NCI-H510A (cell line): Measurements from ENCODE around the gene CDK19.
"Not testable (repeated sequence)": the region's sequence is repeated elsewhere in the genome, so short reads cannot be mapped to it uniquely, and the experiment has no call there.

Experiments used
- DNase-seq: peaks from one replicate; lab custom pipeline; 2025; lab: John Stamatoyannopoulos, UW

CDK19 gene

DNA sequence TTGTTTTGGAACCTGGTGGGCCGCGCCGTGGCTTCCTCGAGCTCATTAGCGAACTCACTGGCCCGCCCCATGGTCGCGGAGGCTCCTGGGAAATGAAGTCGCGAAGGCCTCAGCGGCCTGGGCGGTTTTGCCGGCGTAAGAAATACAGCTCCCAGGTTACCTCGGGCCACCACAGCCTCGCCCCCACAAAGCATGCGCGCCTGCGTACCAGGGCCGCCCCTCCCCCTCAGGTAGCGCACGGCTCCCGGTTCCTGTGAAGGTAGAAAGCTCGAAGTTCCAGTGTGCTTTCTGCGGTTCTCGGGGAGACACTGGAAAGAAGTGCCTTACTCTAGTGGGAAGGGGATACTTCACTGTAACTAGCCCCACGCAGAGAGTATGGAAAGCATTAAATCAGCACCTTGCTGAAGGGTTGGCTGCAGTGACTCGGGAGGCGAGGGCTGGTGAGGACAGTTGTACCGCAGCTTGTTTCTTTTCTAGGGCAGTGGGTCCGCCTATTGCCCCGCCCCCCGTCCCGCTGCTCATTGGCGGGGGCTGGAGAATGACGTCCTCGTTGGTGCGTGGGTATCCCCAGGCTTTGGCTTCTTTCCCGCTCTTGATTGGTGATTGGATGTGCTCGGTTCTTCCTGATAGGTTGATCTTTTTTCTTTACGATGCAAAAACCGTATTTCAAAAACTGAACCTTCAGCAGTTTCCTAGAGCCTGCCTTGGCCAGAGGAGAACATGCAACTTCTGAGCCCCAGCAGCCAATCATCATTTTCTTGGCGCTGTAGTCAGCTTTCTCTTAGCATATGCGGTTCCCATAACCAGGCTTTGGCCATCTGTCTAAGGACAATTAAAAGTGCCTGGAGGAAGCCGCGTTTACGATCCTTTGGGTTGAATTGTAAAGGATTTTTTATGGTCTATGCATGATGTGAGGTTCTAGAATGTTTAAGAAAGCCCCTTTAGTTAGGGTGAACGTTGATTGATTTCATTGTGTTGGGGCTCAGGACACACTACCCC lies at the start of gene CDK19:
CDK19 (minus strand) TSS at position 59 of the 999 bp plus-strand sequence. CDS start 333 bp downstream, outside the sequence.
- peak; percentile 67 for DNase-seq

- no peak for DNase-seq
These were observed 49.6 kb upstream of the CDK19 start for GRCh38 chr6:110864824-110865223.

- no peak for DNase-seq
These were observed 44.1 kb upstream of the CDK19 start for GRCh38 chr6:110859335-110859792.

DNA sequence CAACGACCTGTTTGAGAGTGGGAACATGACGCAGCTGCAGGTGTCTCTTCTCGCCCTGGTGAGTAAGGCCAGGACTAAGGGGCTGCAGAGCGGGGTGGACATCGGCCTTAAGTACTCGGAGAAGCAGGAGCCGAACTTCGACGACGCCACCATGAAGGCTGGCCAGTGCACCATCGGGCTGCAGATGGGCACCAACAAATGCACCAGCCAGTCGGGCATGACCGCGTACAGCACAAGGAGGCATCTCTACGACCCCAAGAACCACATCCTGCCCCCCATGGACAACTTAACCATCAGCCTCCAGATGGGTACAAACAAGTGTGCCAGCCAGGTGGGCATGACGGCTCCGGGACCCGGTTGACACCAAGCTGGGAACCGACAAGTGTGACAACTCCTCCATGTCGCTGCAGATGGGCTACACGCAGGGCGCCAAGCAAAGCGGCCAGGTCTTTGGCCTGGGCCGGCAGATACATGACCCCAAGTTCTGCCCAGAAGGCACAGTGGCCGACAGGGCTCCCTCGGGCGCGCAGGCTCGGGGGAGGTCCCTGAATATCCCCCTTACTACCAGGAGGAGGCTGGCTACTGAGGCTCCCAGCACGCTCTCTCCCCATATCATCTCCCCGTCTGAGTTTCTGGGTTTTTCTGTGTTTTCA lies 43.4 kb upstream of the CDK19 start:
- no peak for DNase-seq

GRCh38 chr6:110858016-110858415 lies 42.7 kb upstream of the CDK19 start:
- DNase-seq = no peak

GRCh38 chr6:110856296-110856695 lies 41.0 kb upstream of the CDK19 start:
- no peak for DNase-seq

DNA sequence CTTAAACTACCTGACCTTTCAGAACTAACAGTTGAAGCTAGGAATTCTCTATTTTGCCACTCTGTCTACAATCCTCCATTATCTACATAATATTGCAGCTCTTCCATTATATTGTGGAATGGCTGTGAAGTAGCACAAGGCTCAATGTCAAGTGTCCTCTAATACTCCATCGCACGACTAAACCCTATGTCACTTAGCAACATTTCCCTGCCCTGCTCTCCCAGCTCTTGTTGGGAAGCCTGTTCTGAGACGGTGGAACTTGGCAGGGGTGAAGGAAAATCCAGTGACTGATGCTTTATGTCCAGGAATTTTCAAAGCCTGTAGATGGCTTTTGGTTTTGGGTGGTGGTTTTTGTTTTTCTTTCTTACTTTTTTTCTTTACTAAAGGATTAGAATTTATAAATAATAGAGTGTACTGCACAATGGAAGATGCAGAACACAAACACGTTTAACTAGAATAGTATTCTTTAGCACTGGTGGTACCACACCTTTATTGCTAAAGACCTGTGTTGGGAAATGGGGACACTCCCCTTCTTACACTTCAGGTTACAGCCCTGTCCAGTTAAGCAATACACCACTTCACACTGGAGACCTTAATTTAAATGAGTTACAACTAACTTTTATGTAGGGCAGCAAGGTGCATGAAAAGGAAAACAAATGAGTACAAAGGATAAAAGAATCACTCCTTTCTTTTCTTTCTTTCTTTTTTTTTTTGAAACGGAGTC lies 38.6 kb upstream of the CDK19 start:
- no peak for DNase-seq

GRCh38 chr6:110852773-110853172 lies 37.5 kb upstream of the CDK19 start:
- no peak for DNase-seq

GRCh38 chr6:110849781-110850180 lies 34.5 kb upstream of the CDK19 start:
- DNase-seq = no peak

DNA sequence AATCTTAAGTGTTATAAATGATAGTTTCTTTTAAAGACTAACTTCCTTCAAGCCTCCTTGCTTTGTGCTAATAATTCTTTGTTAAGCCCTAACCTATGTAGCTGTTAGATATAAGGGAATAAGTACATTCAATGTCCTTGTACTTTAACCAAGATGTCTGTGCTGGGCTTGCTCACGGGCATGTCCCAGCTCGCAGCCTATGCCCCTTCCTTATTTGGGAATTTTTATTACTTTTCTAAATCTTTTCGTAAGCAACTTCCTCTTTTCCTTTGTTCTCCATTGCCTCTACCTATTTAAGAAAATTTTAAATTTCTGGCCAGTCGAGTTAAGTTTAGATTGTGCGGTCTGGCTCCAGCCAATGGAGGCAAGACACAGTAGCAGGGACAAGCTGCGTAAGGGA lies 26.0 kb upstream of the CDK19 start:
- DNase-seq = no peak

DNA sequence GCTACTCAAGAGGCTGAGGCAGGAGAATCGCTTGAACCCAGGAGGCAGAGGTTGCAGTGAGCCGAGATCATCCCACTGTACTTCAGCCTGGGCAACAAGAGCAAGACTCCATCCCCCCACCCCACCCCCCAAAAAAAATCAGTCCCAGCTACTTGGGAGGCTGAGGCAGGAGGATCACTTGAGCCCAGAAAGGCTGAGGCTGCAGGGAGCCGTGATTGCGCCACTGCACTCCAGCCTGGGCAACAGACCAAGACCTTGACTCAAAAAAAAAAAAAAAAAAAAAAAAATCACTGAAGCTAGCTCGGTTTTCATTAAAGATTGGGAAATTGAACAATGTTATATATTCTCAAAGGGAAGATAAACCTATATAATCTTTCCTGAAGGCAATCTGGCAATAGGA lies 20.5 kb upstream of the CDK19 start:
- not testable (repeated sequence) for DNase-seq

- DNase-seq = no peak
These were observed 18.6 kb upstream of the CDK19 start for GRCh38 chr6:110833831-110834230.

DNA sequence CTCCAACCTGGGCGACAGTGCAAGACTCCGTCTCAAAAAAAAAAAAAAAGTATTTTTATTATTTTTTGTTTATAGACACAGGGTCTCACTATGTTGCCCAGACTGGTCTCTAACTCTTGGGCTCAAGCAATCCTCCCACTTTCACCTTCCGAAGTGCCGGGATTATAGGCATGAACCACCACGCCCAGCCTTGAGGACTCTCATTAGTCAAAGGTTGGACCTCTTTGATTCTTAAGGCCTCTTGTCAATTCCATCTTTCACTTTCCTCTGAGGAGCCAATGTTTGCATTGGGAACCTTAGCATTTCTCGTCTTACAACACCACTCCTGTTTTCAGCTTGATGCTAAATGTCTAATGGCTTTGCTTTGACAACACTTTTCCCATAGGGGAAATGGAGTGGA lies 16.1 kb upstream of the CDK19 start:
- DNase-seq = no peak

GRCh38 chr6:110828396-110828795 lies 13.1 kb upstream of the CDK19 start:
- no peak for DNase-seq

DNA sequence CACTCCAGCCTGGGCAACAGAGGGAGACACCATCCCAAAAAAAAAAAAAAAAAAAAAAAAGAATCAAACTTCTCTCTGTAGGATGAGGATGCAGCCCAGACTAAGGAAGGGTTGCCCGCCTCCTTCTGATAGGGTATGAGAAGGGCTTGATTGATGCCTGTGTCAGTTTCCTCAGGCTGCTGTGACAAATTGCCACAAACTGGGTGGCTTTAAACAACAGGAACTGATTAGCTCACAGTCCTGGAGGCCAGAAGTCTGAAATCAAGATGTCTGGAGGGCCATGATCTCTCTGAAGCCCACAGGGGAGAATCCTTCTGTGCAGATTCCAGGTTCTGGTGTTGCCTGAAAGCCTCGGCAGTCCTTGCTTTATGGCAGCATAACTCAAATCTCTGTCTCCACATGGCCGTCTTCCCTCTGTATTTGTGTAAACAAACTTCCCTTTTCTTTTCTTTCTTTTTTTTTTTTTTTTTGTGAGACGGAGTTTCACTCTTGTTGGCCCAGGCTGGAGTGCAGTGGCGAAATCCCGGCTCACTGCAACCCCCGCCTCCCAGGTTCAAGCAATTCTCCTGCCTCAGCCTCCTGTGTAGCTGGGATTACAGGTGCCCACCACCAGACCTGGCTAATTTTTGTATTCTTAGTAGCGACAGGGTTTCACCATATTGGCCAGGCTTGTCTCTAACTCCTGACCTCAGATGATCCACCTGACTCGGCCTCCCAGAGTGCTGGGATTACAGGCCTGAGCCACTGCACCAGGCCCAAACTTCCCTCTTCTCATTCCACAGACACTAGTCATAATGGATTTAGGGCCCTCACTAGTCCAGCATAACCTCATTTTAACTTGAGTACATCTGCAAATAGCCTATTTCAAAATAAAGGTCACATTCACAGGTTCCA lies 11.2 kb upstream of the CDK19 start:
- DNase-seq = no peak

GRCh38 chr6:110823146-110823545 lies 7.9 kb upstream of the CDK19 start:
- DNase-seq = no peak

DNA sequence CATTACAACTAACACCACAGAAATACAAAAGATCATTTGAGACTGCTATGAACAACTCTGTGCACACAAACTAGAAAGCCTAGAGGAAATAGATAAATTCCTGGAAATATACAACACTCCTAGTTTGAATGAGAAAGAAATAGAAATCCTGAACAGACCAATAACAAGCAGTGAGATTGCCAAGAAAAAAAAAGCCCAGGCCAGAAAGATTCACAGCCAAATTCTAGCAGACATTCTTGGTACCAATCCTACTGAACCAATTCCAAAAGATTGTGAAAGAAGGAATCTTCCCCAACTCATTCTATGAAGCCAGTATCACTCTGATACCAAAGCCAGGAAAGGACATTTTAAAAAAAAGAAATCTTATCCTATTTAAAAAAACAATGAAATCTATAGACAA lies 7.0 kb upstream of the CDK19 start:
- DNase-seq = no peak

- no peak for DNase-seq
These were observed 1.4 kb upstream of the CDK19 start for GRCh38 chr6:110816677-110817076.

DNA sequence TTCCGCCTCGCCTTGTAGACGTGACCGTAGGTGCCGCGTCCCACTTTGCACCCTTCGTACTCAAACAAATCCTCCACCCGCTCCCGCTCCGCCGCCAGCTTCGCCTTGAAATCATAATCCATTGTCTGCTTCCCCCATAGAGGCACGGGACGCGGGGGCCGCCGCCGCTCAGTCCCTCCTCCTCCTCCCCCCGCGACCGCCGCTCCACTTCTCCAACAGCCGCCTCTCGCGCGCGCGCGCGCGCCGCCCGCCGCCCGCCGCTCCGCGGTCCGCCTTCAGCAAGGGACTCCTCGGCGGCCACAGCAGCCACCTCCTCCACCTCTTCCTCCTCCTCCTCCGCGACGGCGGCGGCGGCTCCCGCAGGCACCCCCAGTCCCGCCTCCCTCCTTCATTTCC lies 256 bp downstream of the CDK19 start:
- DNase-seq = no peak

- no peak for DNase-seq
These were observed 911 bp downstream of the CDK19 start for GRCh38 chr6:110814102-110815014.
